ENCODE data around the gene HPF1.
"Not testable (repeated sequence)": the region's sequence is repeated elsewhere in the genome, so short reads cannot be mapped to it uniquely, and the experiment has no call there.

HPF1 gene

GRCh38 chr4:169757575-169758184, at the start of gene HPF1:
Gene HPF1, minus strand, starts transcription at chr4:169757944. Its CDS starts 67 bp downstream, at chr4:169757877.
- peak; percentile 96 for DNase-seq

- not testable (repeated sequence) for DNase-seq
Observed at GRCh38 chr4:169806770-169807169, 49.0 kb upstream of the HPF1 start.

GRCh38 chr4:169803413-169803812, 45.7 kb upstream of the HPF1 start:
- DNase-seq: no peak

DNA sequence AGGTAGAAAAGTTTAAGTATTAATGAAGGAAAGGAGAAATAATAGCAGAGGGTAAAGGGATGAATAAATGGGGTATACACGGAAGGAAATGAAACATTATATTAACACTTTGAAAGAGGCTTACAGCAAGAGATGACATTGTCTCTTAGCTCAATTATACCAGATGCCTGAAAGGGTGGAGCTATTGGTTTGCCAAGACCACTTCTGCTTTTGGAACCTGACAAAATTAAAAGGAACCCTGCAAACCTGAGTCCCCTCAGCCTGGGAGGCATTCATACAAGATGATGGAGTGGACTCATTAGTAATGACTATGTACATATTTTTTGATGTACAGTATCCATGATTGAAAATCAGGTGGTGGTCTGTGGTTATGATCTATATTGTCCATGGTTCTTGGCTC, 45.1 kb upstream of the HPF1 start:
- DNase-seq: no peak

DNA sequence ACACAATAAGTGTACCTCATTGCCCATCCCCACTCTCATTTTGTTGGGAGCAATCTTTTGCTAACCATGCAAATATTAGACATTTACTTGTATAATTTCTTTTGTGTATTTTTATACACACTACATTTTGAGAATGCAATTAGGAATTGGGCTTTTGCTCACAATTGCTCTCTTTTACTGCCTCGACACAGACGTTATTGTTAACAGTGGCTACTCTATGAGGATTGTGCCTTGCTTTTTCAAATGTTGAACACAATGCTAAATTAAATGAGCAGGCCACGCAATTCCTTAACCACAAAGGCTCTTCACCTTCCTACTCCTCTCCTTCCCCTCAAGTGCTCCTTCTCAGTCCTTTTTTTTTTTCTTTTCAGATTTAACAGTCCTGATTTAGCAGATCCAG, 42.8 kb upstream of the HPF1 start:
- DNase-seq: no peak

DNA sequence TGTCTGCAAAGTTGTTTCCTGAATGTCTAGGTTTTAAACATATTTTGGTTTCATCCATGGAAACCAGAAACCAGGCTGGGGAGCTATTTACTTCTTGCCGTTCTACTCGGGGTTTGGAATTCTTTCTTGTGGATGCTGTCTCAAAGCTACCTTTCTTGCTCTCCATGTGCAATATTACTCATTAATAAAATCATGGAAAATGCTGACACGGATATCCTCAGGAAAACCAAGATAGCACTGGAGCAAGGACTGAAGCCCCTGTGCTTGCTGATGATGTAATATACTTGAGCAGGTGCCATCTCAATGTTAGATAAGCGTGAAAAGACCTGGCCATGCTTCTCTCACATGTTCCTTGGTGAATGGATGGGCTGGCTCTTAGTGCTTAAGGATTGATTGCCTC, 41.5 kb upstream of the HPF1 start:
- DNase-seq: no peak

DNA sequence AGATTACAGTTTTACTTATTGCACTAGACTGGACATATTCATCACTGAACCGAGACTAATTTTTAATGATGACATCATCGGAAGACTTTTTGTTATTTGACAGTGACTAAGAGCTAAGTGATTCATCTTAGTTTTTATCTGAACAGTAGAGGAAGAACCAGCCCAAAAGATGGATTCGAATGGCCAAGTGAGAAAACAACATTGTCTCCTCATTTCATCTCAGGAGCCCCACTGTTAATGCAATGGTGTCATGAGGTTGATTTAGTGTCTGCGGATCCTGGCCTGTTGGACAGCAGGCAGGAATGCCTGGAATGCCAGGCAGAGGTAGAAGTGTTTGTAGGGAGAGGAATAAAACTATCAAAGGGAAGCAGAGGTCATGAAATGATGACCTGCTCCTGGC, 37.8 kb upstream of the HPF1 start:
- DNase-seq: no peak

- DNase-seq: peak; percentile 25
Observed at GRCh38 chr4:169791527-169792156, 33.9 kb upstream of the HPF1 start.

GRCh38 chr4:169791062-169791461, 33.3 kb upstream of the HPF1 start:
- DNase-seq: no peak

- peak; percentile 22 for DNase-seq
Observed at GRCh38 chr4:169774466-169775445, 17.0 kb upstream of the HPF1 start.

DNA sequence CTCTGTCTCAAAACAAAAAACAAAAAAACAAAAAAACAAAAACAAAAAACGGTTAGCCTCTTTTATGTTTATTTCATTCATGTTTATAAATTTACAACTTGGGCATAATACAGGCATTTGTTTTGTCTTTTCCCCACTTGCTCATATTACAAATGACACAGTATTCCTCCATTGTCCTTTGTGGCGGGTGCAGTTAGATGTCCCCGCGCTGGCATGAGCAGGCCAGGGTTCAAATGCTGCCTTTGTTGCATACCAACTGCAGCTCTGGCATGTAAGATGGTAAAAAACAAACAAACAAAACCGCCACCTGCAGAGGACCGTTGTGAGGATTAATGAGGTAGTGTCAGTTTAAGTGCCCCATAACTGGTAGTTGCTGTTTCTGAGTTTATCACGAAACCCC, 16.1 kb upstream of the HPF1 start:
- no peak for DNase-seq

GRCh38 chr4:169771556-169772080, 13.9 kb upstream of the HPF1 start:
- DNase-seq: not testable (repeated sequence)

- DNase-seq: no peak
Observed at GRCh38 chr4:169770416-169770815, 12.7 kb upstream of the HPF1 start.

DNA sequence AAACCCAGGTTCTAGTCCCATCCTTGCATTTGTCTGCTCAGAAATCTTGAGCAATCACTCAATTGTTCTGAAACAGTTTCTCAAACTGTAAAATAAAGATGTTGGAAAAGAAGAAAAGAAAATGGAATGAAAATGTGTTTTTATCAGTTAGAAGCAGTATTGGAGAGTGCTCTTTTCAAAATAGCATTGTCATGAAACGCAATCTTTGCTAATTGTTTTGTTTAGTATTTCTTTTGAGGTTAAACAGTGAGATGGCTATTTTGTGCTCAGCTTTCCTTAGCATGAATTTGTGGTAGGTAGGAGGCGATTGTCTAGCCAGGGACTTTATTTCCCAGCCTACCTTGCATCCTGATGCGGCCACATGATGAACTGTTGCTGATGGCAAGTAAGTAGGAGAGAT, 10.6 kb upstream of the HPF1 start:
- DNase-seq: no peak

DNA sequence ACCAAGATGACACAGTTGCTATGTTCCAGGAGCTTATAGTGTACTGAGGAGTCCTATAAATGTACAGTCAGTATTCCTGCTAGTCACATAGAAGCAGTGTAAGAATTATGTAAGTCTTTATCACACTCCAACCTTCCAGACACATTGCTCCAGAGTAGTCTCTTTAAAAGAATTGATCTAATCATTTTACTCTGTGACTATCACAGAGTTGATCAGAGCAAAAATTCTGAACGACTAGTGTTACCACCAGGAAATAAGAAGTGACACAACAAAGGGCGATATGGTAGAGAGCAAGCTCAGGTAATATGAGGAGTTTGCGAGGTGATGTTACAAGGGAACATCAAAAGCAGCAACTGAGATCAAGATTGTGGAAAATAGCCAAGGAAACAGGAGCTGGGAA, 9.0 kb upstream of the HPF1 start:
- no peak for DNase-seq

GRCh38 chr4:169765835-169766234, 8.1 kb upstream of the HPF1 start:
- DNase-seq: no peak

- no peak for DNase-seq
Observed at GRCh38 chr4:169761846-169762245, 4.1 kb upstream of the HPF1 start.

DNA sequence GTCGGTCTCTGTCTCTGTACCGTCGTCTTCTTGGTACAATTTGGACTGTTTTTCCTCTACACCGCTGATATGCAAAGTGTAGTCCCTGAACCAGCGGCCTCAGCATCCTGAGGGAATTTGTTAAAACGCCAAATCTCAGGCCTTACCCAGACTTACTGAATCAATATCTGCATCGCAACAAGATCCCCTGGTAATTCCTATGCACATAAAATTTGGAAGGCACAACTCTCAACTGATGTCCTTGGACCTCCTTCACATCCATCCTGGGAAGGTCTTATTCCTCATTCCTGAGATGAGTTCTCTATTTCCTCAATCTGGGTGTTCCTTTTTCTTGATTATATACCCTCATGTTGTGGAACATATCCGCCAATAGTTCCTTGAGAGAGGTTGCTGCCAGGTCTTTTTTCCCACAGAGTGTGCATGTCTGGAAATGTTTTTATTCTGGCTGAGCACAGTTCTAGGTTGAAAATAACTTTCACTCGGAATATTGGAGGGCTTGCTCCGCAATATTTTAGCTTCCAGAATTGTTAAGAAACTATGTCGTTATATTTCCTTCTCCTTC, 738 bp upstream of the HPF1 start:
- DNase-seq: no peak

DNA sequence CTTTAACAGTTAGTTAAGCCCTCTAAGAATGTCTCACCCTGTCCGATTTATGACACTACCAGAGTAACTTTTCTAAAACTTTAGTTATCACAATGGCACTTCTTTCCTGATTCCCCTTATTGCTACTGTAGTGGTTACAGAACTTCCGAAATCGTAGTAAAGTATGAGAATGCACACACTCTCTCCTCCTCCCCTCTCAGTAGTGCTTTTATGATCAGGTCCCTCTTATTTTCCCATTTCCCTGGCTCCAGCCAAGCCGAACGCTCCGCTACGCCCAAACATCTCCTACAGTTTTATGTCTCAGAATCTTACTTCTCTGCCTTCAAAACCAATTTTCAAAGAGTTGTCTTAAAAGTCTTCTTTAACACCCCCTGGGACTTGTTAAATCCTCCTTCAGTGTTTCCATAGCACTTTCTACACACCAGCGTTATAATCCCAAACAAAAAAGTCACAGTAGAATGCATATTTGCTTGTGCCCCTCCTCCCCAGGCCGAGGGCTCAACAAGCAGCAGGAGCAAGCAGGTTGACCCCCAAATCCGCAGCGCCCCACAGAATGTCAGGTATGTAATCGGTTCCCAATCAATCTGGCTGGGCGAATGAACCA, 671 bp downstream of the HPF1 start:
- peak; percentile 38 for DNase-seq

GRCh38 chr4:169745291-169745690, 12.5 kb downstream of the HPF1 start:
- no peak for DNase-seq

- DNase-seq: no peak
Observed at GRCh38 chr4:169744601-169745000, 13.1 kb downstream of the HPF1 start.

DNA sequence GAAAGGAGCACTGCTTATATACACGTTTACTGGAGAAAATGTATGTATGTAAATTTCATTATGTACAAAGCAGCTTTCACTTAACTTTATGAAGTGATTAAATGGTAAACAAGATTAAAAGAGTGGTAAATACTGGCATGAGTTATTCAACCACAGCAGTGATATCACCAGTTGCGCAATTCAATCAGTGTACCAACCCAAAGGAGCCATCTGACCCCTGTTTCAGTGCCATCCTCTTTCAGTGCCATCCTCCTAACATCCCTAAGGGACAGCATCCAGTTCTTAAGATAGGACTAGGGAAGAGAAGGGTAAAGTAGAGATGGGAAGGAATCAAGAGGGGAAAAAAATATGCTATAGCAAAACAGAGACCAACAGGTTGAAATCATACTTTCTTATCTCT, 16.2 kb downstream of the HPF1 start:
- DNase-seq: no peak

GRCh38 chr4:169738604-169739003, 19.1 kb downstream of the HPF1 start:
- not testable (repeated sequence) for DNase-seq
